ENCODE measurements around the gene TSPAN31. TPM values are rescaled to one million over a fixed set of nuclear protein-coding genes. Genes with fewer than 3 reads are reported as not detected.
"Not testable (repeated sequence)": the region's sequence is repeated elsewhere in the genome, so short reads cannot be mapped to it uniquely, and the experiment has no call there.

The TSPAN31 gene
- total RNA-seq, 2 experiments from 2014 or later, result 21.8 to 23.0 TPM

DNA sequence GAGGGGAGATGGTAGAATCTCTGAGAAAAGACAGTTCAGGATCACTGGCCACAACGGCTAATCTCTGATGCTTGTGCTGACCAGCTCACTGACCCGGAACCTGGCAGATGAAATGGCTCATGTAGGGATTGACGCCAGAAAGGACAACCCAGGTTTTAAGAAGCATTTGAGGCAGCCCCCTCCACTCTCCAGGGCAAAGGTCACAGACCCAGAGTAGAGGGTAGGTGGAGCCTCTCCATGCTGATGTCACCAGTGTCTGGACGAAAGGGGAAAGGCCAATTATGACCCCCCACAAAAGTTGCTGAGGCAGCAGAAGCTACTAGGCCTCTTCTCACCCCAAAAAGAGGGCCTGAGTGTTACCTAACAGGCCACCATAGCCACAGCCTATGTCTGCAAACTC is 25.9 kb downstream of the TSPAN31 start:
- DNase-seq, result no peak
- no peak overlapping the region for H3K27ac Mint-ChIP-seq
- no peaks in the 10 kb centered on the region for H3K9me3 Mint-ChIP-seq
- CTCF ChIA-PET, result interaction anchor here (0.6 to 2.3 kb wide), 3 partner anchors 12 to 1654 kb away, joined by 4 to 6 read pairs (median 4); partner anchors contain the start of gene RPL41
- peaks cover 3% of the 10 kb centered on the region for H3K36me3 Mint-ChIP-seq (ENCODE audit: low read depth)
- H3K27me3 Mint-ChIP-seq, result peaks cover 6% of the 10 kb centered on the region
- POLR2A ChIA-PET, result no interaction called here
- no peak overlapping the region for H3K4me3 Mint-ChIP-seq
- H3K4me1 Mint-ChIP-seq, result peaks cover 31% of the 10 kb centered on the region

DNA sequence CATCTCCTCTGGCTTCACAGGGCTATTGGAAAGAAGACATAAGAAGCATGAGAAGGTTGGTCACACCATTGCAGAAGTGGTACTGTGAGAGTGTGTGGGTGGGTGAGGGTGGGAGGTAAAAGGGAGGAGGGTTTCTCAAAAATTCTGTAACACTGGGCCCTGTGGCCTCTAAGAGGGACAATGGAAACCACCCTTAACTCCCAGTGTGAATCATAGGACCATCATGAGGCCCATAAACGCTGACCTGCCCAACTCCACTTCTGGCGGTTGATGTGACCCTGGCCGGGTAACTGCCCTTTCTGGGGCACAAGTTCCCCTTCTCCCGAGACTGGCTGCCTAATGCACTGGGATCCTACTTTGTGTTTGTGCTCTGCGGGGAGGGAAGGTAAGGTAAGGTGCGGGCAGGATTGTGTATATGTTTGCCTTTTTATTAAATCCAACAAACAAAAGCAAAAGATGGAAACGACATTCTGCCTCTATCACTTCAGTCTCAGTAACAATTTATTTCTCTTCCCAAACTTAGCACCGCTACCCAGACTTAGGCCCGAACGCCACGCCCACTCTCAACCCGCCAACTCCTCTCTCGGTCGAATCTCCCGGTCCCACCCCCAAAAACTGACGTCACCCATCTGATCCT is 26.5 kb downstream of the TSPAN31 start:
- ChIA-PET POLR2A (interaction anchor here (0.7 to 1.7 kb wide), 11 partner anchors 9 to 180 kb away, joined by 3 to 14 read pairs (median 4); partner anchors contain the start of genes CDK4, PIP4K2C, TSFM and TSPAN31), CTCF (interaction anchor here (0.6 to 2.3 kb wide), 11 partner anchors 10 to 1655 kb away, joined by 3 to 15 read pairs (median 6); partner anchors contain the start of genes RPL41 and TSFM)
- Mint-ChIP-seq H3K9me3 (no peaks in the 10 kb centered on the region), H3K4me3 (peak overlapping the region; percentile 92), H3K4me1 (peaks cover 29% of the 10 kb centered on the region), H3K36me3 (ENCODE audit: low read depth) (peaks cover 3% of the 10 kb centered on the region), H3K27me3 (peaks cover 3% of the 10 kb centered on the region), H3K27ac (peak overlapping the region; percentile 90)
- DNase-seq, result peak; percentile 84

DNA sequence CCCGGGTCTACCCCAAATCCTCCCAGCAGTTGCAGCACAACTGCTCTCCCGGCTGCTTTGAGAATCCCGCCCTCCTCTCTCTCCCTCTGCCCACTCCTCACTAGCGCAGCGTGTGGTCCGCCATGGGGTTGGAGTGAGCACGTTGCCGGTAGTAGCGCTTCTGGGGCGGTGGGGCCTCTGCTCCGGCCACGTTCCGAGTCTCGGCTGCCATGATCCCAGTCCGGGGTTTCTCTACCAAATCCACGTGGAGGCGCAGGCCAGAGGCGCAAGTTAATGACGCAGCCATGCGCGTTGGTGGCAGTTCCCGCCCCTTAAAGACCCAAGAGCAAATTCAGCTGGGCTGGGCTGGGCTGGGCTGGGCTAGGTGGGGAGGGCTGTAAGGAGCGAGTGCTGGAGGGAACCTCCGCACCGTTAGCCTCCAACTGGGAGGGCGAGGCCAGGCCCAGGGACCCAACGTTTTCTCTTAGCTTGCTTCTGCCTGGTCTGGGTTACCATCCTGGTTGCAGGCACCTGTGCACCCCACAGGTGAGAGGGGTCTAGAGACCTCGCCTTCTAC is 27.1 kb downstream of the TSPAN31 start, which contains the start of gene METTL1:
Gene METTL1, minus strand, starts transcription at position 233 of the 556 bp plus-strand sequence. Its CDS starts 22 bp downstream, at position 211.
- Mint-ChIP-seq H3K36me3 (ENCODE audit: low read depth) (peaks cover 3% of the 10 kb centered on the region), H3K27ac (peak within 1 kb of the TSS; percentile 90), H3K4me1 (peaks cover 25% of the 10 kb centered on the region), H3K4me3 (peak within 1 kb of the TSS; percentile 92), H3K9me3 (no peaks in the 10 kb centered on the region), H3K27me3 (no peaks in the 10 kb centered on the region)
- peak; percentile 95 for DNase-seq
- POLR2A ChIA-PET, result interaction anchor here (0.6 to 1.7 kb wide), 14 partner anchors 9 to 181 kb away, joined by 3 to 14 read pairs (median 4); partner anchors contain the start of genes CDK4, PIP4K2C, TSFM and TSPAN31
- CTCF ChIA-PET, result interaction anchor here (0.7 to 2.3 kb wide), 10 partner anchors 9 to 189 kb away, joined by 3 to 15 read pairs (median 5); partner anchors contain the start of gene TSFM

DNA sequence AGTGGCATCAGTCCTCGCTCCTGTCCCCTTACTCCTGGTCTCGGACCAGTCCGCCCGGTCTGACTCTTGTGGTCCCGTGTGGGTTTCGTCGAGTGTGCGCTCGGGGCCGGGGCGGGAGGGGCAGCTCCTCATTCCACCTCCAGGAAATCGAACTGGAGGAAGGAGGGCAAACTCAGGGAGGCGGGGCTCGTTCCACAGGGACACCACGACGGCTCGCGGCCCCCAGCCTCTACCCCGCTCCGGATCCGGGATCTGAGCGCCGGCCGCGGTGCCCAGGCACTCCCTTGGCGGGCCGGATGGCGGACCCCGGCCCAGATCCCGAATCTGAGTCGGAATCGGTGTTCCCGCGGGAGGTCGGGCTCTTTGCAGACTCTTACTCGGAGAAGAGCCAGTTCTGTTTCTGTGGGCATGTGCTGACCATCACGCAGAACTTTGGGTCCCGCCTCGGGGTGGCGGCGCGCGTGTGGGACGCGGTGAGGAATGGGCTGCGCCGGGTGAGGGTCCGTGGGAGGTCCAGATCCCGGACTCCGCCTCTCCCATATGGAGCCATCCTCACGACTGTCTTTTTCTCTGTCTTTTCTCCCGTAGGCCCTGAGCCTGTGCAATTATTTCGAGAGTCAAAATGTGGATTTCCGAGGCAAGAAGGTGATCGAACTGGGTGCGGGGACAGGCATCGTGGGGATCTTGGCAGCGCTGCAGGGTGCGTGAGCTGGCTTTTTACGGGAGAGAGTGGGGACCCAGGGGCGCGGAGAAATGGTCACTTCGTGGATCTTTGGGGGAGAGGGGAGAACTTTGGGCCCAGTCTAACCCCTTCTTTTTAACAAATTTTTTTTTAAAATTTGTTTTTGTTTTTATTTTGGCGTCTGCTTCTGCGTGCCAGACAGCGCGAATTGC is 27.8 kb downstream of the TSPAN31 start, which contains the start of gene EEF1AKMT3:
Gene EEF1AKMT3, plus strand, starts transcription at position 186 of the 894 bp plus-strand sequence. Its CDS starts 111 bp downstream, at position 297.
- Mint-ChIP-seq H3K4me3 (peak within 1 kb of the TSS; percentile 92), H3K36me3 (ENCODE audit: low read depth) (peaks cover 3% of the 10 kb centered on the region), H3K4me1 (peaks cover 25% of the 10 kb centered on the region), H3K27ac (peak within 1 kb of the TSS; percentile 90), H3K27me3 (no peaks in the 10 kb centered on the region), H3K9me3 (no peaks in the 10 kb centered on the region)
- ChIA-PET CTCF (interaction anchor here (0.7 to 2.9 kb wide), 12 partner anchors 9 to 189 kb away, joined by 3 to 15 read pairs (median 5); partner anchors contain the start of gene TSFM), POLR2A (interaction anchor here (0.6 to 1.7 kb wide), 14 partner anchors 9 to 181 kb away, joined by 3 to 14 read pairs (median 4); partner anchors contain the start of genes CDK4, PIP4K2C, TSFM and TSPAN31)
- DNase-seq, result peak; percentile 57

DNA sequence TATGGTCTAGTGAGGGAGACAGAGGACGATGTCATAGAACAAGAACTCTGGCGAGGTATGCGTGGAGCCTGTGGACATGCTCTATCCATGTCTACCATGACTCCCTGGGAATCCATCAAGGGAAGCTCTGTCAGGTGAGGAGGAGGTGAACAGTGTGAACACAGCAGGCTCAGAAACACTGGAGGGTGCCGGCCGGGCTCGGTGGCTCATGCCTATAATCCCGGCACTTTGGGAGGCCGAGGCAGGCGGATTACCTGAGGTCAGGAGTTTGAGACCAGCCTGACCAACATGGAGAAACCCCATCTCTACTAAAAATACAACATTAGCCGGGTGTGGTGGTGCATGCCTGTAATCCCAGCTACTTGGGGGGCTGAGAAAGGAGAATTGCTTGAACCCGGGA is 29.8 kb downstream of the TSPAN31 start:
- H3K27ac Mint-ChIP-seq, result not testable (repeated sequence)
- POLR2A ChIA-PET, result interaction anchor here (1.1 kb wide), 1 partner anchor 23 kb away, joined by 3 read pairs; the partner anchor contains the start of gene CDK4

DNA sequence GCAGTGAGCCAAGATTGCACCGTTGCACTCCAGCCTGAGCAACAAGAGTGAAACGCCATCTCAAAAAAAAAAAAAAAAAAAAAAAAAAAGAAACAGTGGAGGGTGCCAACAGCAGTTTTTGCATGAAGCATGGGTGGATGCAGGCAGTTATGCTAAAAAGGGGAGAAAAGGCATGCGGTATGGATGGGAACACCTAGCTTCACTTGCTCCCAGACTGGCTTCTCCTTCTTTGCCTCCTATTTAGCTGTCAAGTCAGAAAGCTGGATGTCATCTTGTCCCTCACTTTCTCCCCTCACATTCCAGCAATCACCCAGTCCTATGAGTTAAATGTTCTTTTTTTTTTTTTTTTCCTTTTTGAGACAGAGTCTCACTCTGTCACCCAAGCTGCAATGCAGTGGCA is 30.2 kb downstream of the TSPAN31 start:
- ChIA-PET POLR2A (interaction anchor here (1.1 kb wide), 1 partner anchor 23 kb away, joined by 3 read pairs; the partner anchor contains the start of gene CDK4), CTCF (interaction anchor here (1.2 to 2.9 kb wide), 4 partner anchors 8 to 28 kb away, joined by 4 to 12 read pairs (median 6); partner anchors contain the start of gene TSFM)
- Mint-ChIP-seq H3K27me3 (no peaks in the 10 kb centered on the region), H3K9me3 (no peaks in the 10 kb centered on the region), H3K4me3 (no peak overlapping the region), H3K27ac (no peak overlapping the region), H3K36me3 (ENCODE audit: low read depth) (peaks cover 3% of the 10 kb centered on the region), H3K4me1 (peaks cover 34% of the 10 kb centered on the region)
- no peak for DNase-seq

More for the DNA sequence above, 29.8 kb downstream of the TSPAN31 start:
- not testable (repeated sequence) for DNase-seq; H3K27me3 Mint-ChIP-seq; H3K4me3 Mint-ChIP-seq; H3K9me3 Mint-ChIP-seq; H3K36me3 Mint-ChIP-seq (ENCODE audit: low read depth)
- peaks cover 34% of the 10 kb centered on the region for H3K4me1 Mint-ChIP-seq
- CTCF ChIA-PET, result interaction anchor here (1.5 to 2.9 kb wide), 3 partner anchors 8 to 28 kb away, joined by 6 to 12 read pairs (median 7); partner anchors contain the start of gene TSFM

DNA sequence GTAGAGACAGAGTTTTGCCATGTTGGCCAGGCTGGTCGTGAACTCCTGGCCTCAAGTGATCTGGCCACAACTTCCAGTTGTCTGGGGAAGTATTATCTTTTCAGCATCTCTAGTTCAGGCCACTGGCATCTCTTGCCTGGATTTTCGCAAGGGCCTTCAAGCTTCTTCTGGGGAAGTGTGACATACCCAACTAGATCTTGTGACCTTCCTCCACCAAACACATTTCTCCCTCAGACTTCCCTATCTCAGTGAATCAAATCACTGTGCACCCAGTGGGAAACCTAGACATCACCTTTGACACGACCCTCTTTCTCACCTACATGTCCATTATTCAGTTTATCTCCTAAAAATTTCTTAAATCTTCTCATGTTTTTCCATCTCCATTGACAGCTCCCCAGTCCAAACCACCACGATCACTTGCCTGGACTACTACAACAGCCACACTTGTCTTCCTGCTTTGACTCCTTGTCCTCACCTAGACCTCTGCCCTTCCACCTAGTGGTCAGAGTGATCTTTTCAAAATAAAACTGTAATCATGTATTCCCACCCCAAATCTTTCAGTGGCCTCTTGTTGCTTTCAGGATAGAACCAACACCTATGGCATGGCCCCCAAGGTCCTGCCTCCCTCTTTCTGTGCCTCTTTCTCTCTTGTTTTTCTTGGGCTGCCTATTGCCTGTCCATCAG is 30.9 kb downstream of the TSPAN31 start:
- H3K27ac Mint-ChIP-seq, result no peak overlapping the region
- POLR2A ChIA-PET, result no interaction called here

DNA sequence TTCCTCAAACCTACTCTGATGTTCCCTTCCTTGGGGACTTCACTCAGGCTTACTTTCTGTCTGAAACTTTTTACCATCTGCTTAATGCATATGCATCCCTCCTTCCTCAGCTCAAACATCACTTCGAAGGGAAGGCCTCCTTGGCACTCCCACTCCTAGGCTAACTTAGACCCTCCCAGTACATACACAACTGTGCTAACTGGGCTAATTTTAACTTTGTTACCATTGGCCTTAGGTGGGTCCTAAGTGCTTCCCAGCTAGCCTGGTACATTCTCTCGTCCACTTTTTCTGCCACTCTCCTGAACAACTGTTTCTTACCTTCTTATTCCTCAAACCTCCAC is 31.4 kb downstream of the TSPAN31 start:
- ChIA-PET POLR2A (no interaction called here), CTCF (interaction anchor here (1.4 to 1.6 kb wide), 2 partner anchors 16 to 19 kb away, joined by 3 to 6 read pairs; no protein-coding TSS in a partner anchor)
- no peaks in the 10 kb centered on the region for H3K27me3 Mint-ChIP-seq
- H3K27ac Mint-ChIP-seq, result no peak overlapping the region
- peaks cover 39% of the 10 kb centered on the region for H3K4me1 Mint-ChIP-seq
- H3K4me3 Mint-ChIP-seq, result no peak overlapping the region
- no peak for DNase-seq
- peaks cover 7% of the 10 kb centered on the region for H3K36me3 Mint-ChIP-seq (ENCODE audit: low read depth)
- no peaks in the 10 kb centered on the region for H3K9me3 Mint-ChIP-seq

More for the DNA sequence above, 30.9 kb downstream of the TSPAN31 start:
- Mint-ChIP-seq H3K27me3 (no peaks in the 10 kb centered on the region), H3K4me3 (no peak overlapping the region), H3K4me1 (peaks cover 36% of the 10 kb centered on the region), H3K9me3 (no peaks in the 10 kb centered on the region), H3K36me3 (ENCODE audit: low read depth) (peaks cover 7% of the 10 kb centered on the region)
- no peak for DNase-seq
- CTCF ChIA-PET, result interaction anchor here (1.2 to 2.9 kb wide), 3 partner anchors 16 to 27 kb away, joined by 4 to 12 read pairs (median 7); no protein-coding TSS in a partner anchor

DNA sequence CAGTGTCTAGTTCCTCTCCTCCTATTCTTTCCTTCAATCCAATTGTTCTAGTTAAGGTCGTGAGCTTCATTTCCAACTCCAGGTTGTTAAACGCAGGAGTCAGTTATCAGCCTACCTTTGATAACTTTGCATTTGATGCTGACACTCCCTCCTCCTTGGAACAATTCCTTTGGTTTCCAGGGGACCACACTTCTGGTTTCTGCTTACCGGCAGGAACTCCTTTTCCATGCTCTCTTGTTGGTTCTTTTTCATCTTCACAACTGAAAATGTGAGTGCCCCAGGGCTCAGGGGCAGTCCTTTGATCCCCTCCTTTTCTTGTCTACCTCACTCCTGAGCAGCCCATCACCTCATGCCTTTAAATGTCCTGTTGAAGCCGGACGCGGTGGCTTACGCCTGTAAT is 32.5 kb downstream of the TSPAN31 start:
- Mint-ChIP-seq H3K27me3 (no peaks in the 10 kb centered on the region), H3K36me3 (ENCODE audit: low read depth) (peaks cover 12% of the 10 kb centered on the region), H3K4me3 (no peak overlapping the region), H3K9me3 (no peaks in the 10 kb centered on the region), H3K27ac (no peak overlapping the region), H3K4me1 (peaks cover 43% of the 10 kb centered on the region)
- no peak for DNase-seq
- POLR2A ChIA-PET, result no interaction called here
- CTCF ChIA-PET, result interaction anchor here (0.7 to 1.6 kb wide), 3 partner anchors 17 to 128 kb away, joined by 3 to 6 read pairs (median 3); no protein-coding TSS in a partner anchor

DNA sequence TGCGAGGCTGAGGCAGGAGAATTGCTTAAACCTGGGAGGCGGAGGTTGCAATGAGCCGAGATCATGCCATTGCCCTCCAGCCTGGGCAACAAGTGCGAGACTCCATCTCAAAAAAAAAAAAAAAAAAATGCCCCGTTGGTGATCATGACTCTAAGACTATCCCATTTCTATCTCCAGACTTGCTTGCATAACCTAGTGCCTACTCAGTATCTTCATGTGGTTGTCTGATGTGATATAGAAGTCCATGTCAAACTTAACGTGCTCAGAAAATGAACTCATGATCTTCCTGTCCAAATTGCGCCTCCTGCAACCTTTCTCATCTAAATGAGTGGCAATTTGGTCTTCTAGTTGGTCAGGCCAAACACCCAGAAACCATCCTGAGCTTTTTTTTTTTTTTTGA is 33.1 kb downstream of the TSPAN31 start:
- DNase-seq, result no peak
- H3K4me3 Mint-ChIP-seq, result no peak overlapping the region
- peaks cover 17% of the 10 kb centered on the region for H3K36me3 Mint-ChIP-seq (ENCODE audit: low read depth)
- H3K9me3 Mint-ChIP-seq, result no peaks in the 10 kb centered on the region
- H3K4me1 Mint-ChIP-seq, result peaks cover 47% of the 10 kb centered on the region
- CTCF ChIA-PET, result interaction anchor here (0.9 to 4.2 kb wide), 4 partner anchors 21 to 127 kb away, joined by 3 to 39 read pairs (median 5); partner anchors contain the start of gene MARCHF9
- H3K27ac Mint-ChIP-seq, result no peak overlapping the region
- POLR2A ChIA-PET, result no interaction called here
- no peaks in the 10 kb centered on the region for H3K27me3 Mint-ChIP-seq

DNA sequence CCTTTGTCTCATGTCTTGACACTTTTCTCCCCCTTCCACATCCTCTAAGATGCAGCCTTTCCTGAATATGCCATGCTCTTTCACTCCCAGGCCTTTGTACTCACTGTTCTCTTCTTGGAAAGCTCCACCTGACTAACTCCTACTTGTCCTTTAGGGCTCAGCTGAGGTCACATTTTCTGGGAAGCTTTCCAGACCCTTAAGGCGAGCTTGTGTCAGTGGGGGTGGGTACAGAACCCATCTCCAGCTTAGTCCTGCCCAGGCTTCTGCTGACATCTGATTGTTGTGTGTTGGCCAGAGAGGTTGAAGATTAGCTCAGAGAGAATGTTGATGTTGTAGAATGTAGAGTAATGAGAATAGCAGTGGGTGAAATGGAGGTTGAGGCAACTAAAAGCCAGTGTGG is 34.9 kb downstream of the TSPAN31 start:
- no peaks in the 10 kb centered on the region for H3K27me3 Mint-ChIP-seq
- H3K9me3 Mint-ChIP-seq, result no peaks in the 10 kb centered on the region
- peaks cover 23% of the 10 kb centered on the region for H3K36me3 Mint-ChIP-seq (ENCODE audit: low read depth)
- CTCF ChIA-PET, result interaction anchor here (0.7 to 4.2 kb wide), 3 partner anchors 20 to 277 kb away, joined by 4 to 39 read pairs (median 7); no protein-coding TSS in a partner anchor
- POLR2A ChIA-PET, result interaction anchor here (1.0 kb wide), 1 partner anchor 35 kb away, joined by 3 read pairs; the partner anchor contains the start of gene TSPAN31
- H3K27ac Mint-ChIP-seq, result no peak overlapping the region
- peaks cover 50% of the 10 kb centered on the region for H3K4me1 Mint-ChIP-seq
- DNase-seq, result no peak
- H3K4me3 Mint-ChIP-seq, result no peak overlapping the region
